GM06990 (cell line): ENCODE measurements around the gene SERTAD3.
A peak's percentile ranks its signal among the peaks of the same experiment; 100 is the strongest.
"Not testable (repeated sequence)": the region's sequence is repeated elsewhere in the genome, so short reads cannot be mapped to it uniquely, and the experiment has no call there.

Source experiments
- DNase-seq: peaks from one replicate; pipeline ENCODE4 v3.0.0-alpha.2; 2011; ENCODE audit not compliant: insufficient read length; ENCODE audit errors: extremely low read depth
- H3K27me3 ChIP-seq: replicated peaks from 2 replicates; pipeline ENCODE4 v1.6.0; 2011; ENCODE audit warnings: low read length; ENCODE audit not compliant: control insufficient read depth, insufficient read depth
- H3K36me3 ChIP-seq: 2 replicates; pipeline ENCODE4 v1.5.1; 2011; ENCODE audit warnings: low read length; ENCODE audit not compliant: control insufficient read depth, insufficient read depth
- H3K4me3 ChIP-seq: replicated peaks from 2 replicates; pipeline ENCODE4 v1.5.1; 2011; ENCODE audit warnings: low read depth, mild to moderate bottlenecking, control low read depth, low read length
- TF ChIP-seq, protein P1 (sequence below): IDR thresholded peaks from 2 replicates; pipeline ENCODE4 v1.5.1; 2011; ENCODE audit warnings: low read length, control low read depth, mild to moderate bottlenecking, inconsistent platforms; ENCODE audit not compliant: insufficient read depth, poor library complexity, severe bottlenecking

SERTAD3 gene

DNA sequence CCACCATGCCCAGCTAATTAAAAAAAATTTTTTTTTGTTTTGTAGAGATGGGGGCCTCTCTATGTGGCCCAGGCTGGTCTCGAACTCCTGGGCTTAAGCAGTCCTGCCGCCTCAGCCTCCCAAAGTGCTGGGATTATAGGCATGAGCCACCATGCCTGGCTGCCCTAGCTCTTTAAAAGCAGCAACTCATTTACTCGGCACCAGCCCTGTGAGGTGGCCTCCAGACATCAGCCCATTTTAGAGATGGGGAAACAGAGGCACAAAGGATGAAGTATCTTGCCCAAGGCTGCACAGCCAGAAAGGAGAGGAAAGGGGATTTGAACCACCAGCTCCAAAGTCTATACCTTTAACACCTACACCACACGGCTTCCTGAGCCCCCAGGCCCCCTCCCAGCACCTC, 31.3 kb downstream of the SERTAD3 start:
- Histone ChIP-seq H3K4me3 (no peak overlapping the region), H3K36me3 (no peaks in the 10 kb centered on the region), H3K27me3 (no peaks in the 10 kb centered on the region)
- no peak for DNase-seq
- TF ChIP-seq, protein P1, sequence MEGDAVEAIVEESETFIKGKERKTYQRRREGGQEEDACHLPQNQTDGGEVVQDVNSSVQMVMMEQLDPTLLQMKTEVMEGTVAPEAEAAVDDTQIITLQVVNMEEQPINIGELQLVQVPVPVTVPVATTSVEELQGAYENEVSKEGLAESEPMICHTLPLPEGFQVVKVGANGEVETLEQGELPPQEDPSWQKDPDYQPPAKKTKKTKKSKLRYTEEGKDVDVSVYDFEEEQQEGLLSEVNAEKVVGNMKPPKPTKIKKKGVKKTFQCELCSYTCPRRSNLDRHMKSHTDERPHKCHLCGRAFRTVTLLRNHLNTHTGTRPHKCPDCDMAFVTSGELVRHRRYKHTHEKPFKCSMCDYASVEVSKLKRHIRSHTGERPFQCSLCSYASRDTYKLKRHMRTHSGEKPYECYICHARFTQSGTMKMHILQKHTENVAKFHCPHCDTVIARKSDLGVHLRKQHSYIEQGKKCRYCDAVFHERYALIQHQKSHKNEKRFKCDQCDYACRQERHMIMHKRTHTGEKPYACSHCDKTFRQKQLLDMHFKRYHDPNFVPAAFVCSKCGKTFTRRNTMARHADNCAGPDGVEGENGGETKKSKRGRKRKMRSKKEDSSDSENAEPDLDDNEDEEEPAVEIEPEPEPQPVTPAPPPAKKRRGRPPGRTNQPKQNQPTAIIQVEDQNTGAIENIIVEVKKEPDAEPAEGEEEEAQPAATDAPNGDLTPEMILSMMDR: no peak

DNA sequence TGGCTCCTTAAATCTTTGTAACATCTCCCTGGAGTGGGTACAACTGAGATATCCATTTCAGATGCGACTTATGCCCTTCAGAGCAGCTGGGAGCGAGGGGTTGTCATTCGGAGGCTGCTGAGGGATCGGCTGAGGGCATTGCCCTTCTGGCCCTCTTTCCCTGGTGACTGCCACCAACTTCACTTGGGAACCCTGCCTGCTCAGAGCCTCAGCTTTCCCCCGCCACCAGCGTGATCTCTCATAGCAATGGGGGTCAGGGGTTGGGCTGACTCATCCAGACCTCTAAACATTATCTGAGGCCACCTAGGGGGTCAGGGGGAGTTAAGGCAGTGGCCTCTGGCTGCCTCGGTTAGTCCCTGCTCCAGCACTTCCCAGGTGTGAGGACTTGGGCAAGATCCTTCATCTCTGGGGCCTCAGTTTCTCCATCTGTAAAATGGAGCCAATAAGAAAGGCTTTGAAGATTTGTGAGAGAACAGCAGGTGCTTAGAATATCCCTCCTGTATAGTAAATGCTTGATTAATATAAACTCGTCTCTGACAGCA, 32.1 kb downstream of the SERTAD3 start:
- DNase-seq: no peak
- Histone ChIP-seq H3K36me3 (no peaks in the 10 kb centered on the region), H3K4me3 (no peak overlapping the region), H3K27me3 (no peaks in the 10 kb centered on the region)
- TF ChIP-seq, protein P1: no peak

DNA sequence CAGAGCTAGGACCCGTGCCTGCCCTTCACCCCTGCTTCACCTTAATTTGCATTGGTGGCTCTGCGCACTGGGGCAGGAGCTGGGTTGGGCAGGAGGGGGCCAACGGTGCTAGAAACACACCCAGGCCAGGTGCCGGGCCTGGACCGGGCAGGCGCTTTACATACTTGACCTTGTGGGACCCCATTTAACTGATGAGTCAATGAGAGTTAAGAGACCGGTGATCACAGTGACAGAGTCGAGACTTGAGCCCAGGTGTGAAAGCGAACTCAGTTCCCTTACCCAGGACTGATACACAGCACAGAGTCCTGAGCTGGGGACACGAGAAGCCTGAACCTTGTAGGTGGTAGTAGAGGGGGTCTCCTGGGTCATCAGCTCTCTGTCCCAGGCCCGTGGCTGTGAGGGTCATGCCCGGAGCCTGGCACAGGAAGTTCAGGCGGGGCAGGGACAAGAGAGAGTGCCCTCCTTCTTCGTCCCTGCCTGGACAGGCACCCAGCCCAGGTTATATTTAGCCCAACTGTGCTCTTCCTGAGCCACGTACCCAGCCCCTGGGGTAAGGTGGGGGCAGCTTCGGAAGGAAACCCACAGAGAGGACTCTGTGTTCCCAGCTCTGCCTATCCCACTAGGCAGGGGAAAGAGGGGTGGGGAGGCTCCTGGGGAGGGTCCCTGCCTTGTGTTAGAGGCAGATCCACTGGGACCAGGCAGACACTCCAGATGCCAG, 32.9 kb downstream of the SERTAD3 start:
- H3K4me3 ChIP-seq: no peak overlapping the region
- TF ChIP-seq, protein P1: no peak
- H3K27me3 ChIP-seq: no peaks in the 10 kb centered on the region
- DNase-seq: peak; percentile 67
- no peaks in the 10 kb centered on the region for H3K36me3 ChIP-seq

DNA sequence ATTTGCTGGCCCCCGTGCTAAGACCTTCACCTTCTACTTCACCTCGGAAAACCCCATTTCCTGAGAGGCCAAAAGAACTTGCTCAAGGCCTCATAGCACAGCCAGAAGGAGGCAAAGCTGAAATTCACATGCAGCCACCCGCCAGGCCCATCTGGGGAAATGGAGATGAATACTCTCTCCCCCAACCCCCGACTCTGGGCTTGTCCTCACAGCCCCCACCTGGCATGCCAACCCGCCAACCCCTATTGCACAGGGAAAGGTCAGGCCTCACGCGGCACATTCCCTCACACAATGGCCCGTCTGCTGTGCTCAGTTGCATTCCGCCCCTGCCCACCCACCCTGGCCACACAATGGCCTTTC, 34.1 kb downstream of the SERTAD3 start:
- peak; percentile 61 for DNase-seq

DNA sequence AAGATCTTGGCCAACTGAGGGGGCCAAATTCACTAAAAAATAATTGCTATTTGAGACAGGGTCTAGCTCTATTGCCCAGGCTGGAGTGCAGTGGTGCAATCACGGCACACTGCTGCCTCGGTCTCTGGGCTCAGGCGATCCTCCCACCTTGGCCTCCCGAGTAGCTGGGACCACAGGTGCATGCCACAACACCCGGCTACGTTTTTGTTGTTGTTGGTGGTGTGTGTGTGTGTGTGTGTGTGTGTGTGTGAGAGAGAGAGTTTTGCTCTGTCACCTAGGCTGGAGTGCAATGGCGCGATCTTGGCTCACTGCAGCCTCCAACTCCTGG, 35.6 kb downstream of the SERTAD3 start:
- not testable (repeated sequence) for H3K27me3 ChIP-seq, H3K4me3 ChIP-seq, DNase-seq, H3K36me3 ChIP-seq

More for the DNA sequence above, 34.1 kb downstream of the SERTAD3 start:
- no peak overlapping the region for H3K4me3 ChIP-seq
- H3K27me3 ChIP-seq: no peaks in the 10 kb centered on the region
- H3K36me3 ChIP-seq: no peaks in the 10 kb centered on the region
- TF ChIP-seq, protein P1: no peak

DNA sequence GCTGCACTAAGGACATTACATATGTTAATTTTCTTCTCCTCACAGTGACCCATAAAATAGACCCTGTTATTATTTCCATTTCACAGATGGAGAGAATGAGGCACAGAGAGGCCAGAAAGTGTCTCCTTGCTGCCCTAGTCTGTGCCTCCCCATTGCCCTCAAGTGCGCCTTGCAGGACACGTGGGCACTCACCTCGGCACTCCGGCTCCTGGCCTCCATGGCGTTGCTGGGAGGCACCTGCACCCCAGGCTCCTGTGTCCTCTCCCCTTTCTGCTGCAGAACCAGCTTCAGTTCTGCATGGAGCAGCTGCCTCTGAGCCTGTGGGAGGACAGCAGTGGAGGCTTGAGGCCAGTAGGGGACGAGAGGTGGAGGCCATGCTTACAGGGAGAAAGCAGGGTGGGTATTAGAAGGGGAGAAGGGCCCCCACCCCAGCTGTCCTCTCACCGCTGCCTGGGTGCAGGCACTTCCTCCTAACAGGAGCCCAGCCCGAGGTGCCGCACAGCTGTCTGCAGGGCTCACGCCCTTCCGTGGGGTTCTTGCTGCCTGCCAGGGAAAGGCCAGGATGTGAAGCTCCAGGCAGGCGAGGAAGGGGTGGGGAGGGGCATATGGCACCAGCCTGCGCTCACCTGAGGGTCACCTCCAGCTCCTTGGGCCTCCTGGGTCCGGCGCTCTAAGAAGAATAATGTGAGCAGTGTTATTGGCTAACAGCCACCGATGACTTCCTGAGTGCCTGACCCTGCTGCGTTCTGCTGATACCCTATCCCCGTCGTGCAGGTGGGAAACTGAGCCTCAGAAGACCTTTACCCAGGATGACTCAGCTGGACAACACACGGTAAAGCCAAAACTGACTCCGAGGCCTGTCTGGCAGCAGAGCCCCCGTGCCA, 36.2 kb downstream of the SERTAD3 start:
- DNase-seq: no peak
- TF ChIP-seq, protein P1: no peak
- Histone ChIP-seq H3K36me3 (no peaks in the 10 kb centered on the region), H3K27me3 (no peaks in the 10 kb centered on the region), H3K4me3 (no peak overlapping the region)
